WTC11 (cell line): Measurements from ENCODE around the gene MARF1. TPM values are rescaled to one million over a fixed set of nuclear protein-coding genes. Genes with fewer than 3 reads are reported as not detected.

Experiments used
- ATAC-seq: fragments of 200-7000 bp; cut with Tn5 transposase; 2 replicates; pipeline ENCODE4 v1.10.0; 2021; ENCODE audit warnings: mild to moderate bottlenecking, moderate library complexity
- CTCF ChIA-PET: fragments of 300-600 bp; sonication (Branson Sonifier 250); formaldehyde crosslinking; loops from one replicate; lab custom pipeline; 2021; ENCODE audit warnings: antibody characterized with exemption; lab: Charles Lee
- POLR2A ChIA-PET: fragments of 350-600 bp; sonication (Branson Sonifier 250); formaldehyde crosslinking; loops from one replicate; lab custom pipeline; 2021; ENCODE audit warnings: antibody characterized with exemption; lab: Charles Lee
- DNase-seq: peaks from one replicate; pipeline ENCODE4 v3.0.0; 2021; ENCODE audit warnings: low spot score
- H3K27ac Mint-ChIP-seq: 2 replicates; pipeline ENCODE4 v1.8.0; 2021; ENCODE audit warnings: mixed read lengths
- H3K27me3 Mint-ChIP-seq: 2 replicates; pipeline ENCODE4 v1.8.0; 2021; ENCODE audit warnings: low read depth, mild to moderate bottlenecking, moderate library complexity, mixed read lengths
- H3K36me3 Mint-ChIP-seq: 2 replicates; pipeline ENCODE4 v1.8.0; 2021; ENCODE audit warnings: mixed read lengths
- H3K4me1 Mint-ChIP-seq: 2 replicates; pipeline ENCODE4 v1.8.0; 2022; ENCODE audit warnings: mixed read lengths
- H3K4me3 Mint-ChIP-seq: 2 replicates; pipeline ENCODE4 v1.8.0; 2021; ENCODE audit warnings: mild to moderate bottlenecking, moderate library complexity, mixed read lengths
- H3K9me3 Mint-ChIP-seq: 2 replicates; pipeline ENCODE4 v1.8.0; 2021; ENCODE audit warnings: mixed read lengths
- ATF6 ChIP-seq: sonication (generic); formaldehyde crosslinking; IDR thresholded peaks from 2 replicates; pipeline ENCODE4 v1.8.1; 2023; ENCODE audit warnings: mild to moderate bottlenecking, missing genetic modification reagents
- GABPB1 ChIP-seq: sonication (generic); formaldehyde crosslinking; IDR thresholded peaks from 2 replicates; pipeline ENCODE4 v1.8.1; 2023; ENCODE audit warnings: mild to moderate bottlenecking, missing genetic modification reagents
- HMGXB4 ChIP-seq: sonication (generic); formaldehyde crosslinking; IDR thresholded peaks from 2 replicates; pipeline ENCODE4 v1.8.1; 2023; ENCODE audit warnings: mild to moderate bottlenecking, moderate library complexity, missing genetic modification reagents
- KAT7 ChIP-seq: sonication (generic); formaldehyde crosslinking; IDR thresholded peaks from 2 replicates; pipeline ENCODE4 v1.8.1; 2023; ENCODE audit warnings: missing genetic modification reagents, mild to moderate bottlenecking, borderline replicate concordance
- MLX ChIP-seq: sonication (generic); formaldehyde crosslinking; IDR thresholded peaks from 2 replicates; pipeline ENCODE4 v1.8.1; 2023; ENCODE audit warnings: mild to moderate bottlenecking, missing genetic modification reagents, moderate library complexity
- PRRX2 ChIP-seq: fragments of 250-450 bp; sonication (Bioruptor Pico); IDR thresholded peaks from 2 replicates; pipeline ENCODE4 v1.8.0; 2021; ENCODE audit warnings: mild to moderate bottlenecking
- USF1 ChIP-seq: sonication (generic); formaldehyde crosslinking; IDR thresholded peaks from 2 replicates; pipeline ENCODE4 v1.8.0; 2022; ENCODE audit warnings: mild to moderate bottlenecking, missing genetic modification reagents
- ZBTB21 ChIP-seq: sonication (generic); formaldehyde crosslinking; IDR thresholded peaks from 2 replicates; pipeline ENCODE4 v1.8.1; 2023; ENCODE audit warnings: mild to moderate bottlenecking, missing genetic modification reagents, borderline replicate concordance
- ZNF138 ChIP-seq: sonication (generic); formaldehyde crosslinking; conservative IDR thresholded peaks from 2 replicates; pipeline ENCODE4 v1.8.1; 2022; ENCODE audit warnings: mild to moderate bottlenecking, moderate library complexity, missing genetic modification reagents
- ZNF396 ChIP-seq: fragments of 250-450 bp; sonication (Bioruptor Pico); IDR thresholded peaks from 2 replicates; pipeline ENCODE4 v1.8.0; 2021; ENCODE audit warnings: mild to moderate bottlenecking, moderate library complexity, borderline replicate concordance
- total RNA-seq: library from RNA; stranded (reverse); gene quantifications from 3 replicates; pipeline ENCODE4 v1.2.3, GENCODE V29; 2021

MARF1 gene
- total RNA-seq, 1 experiment from 2014 or later, result 31.9 TPM

- ATAC-seq (no peak), DNase-seq (no peak)
- Mint-ChIP-seq H3K4me3 (no peak overlapping the region), H3K9me3 (no peaks in the 10 kb centered on the region), H3K27me3 (no peaks in the 10 kb centered on the region), H3K4me1 (no peaks in the 10 kb centered on the region), H3K36me3 (peaks cover 34% of the 10 kb centered on the region), H3K27ac (peak overlapping the region; percentile 72)
- ChIA-PET POLR2A (no interaction called here), CTCF (no interaction called here)
- TF ChIP-seq ZNF396 (CRISPR knock-in tag) (no peak), USF1 (no peak), KAT7 (no peak), HMGXB4 (CRISPR knock-in tag) (no peak)
These were observed 48.1 kb downstream of the MARF1 start for GRCh38 chr16:15594711-15595320.

GRCh38 chr16:15593235-15593634 lies 49.7 kb downstream of the MARF1 start:
- H3K27ac Mint-ChIP-seq, result no peak overlapping the region
- H3K4me3 Mint-ChIP-seq, result no peak overlapping the region
- ATAC-seq, result no peak
- no peaks in the 10 kb centered on the region for H3K27me3 Mint-ChIP-seq
- no peaks in the 10 kb centered on the region for H3K4me1 Mint-ChIP-seq
- DNase-seq, result no peak
- H3K9me3 Mint-ChIP-seq, result peaks cover under 1% of the 10 kb centered on the region; the same call in 1 of the 2 replicates
- POLR2A ChIA-PET, result no interaction called here
- TF ChIP-seq ZNF138 (no peak), HMGXB4 (CRISPR knock-in tag) (no peak)
- CTCF ChIA-PET, result no interaction called here
- peaks cover 34% of the 10 kb centered on the region for H3K36me3 Mint-ChIP-seq

- DNase-seq (no peak), ATAC-seq (no peak)
- Mint-ChIP-seq H3K9me3 (peaks cover 6% of the 10 kb centered on the region), H3K27me3 (no peaks in the 10 kb centered on the region), H3K4me1 (no peaks in the 10 kb centered on the region), H3K4me3 (no peak overlapping the region), H3K27ac (no peak overlapping the region; the same call in 1 of the 2 replicates), H3K36me3 (peaks cover 37% of the 10 kb centered on the region)
- ChIA-PET CTCF (no interaction called here), POLR2A (interaction anchor here (0.7 kb wide), 1 partner anchor 70 kb away, joined by 3 read pairs; no protein-coding TSS in a partner anchor)
- TF ChIP-seq ATF6 (CRISPR knock-in tag) (no peak), ZBTB21 (no peak), GABPB1 (0 out of 2 replicates have a peak, but pooled peaks have one; percentile 17)
These were observed 50.6 kb downstream of the MARF1 start for GRCh38 chr16:15592324-15592723.

GRCh38 chr16:15587152-15587825 lies 55.7 kb downstream of the MARF1 start:
- no peaks in the 10 kb centered on the region for H3K4me1 Mint-ChIP-seq
- no peak overlapping the region for H3K4me3 Mint-ChIP-seq
- peaks cover 34% of the 10 kb centered on the region for H3K9me3 Mint-ChIP-seq
- ChIA-PET CTCF (no interaction called here), POLR2A (interaction anchor here (0.6 kb wide), 1 partner anchor 37 kb away, joined by 3 read pairs; no protein-coding TSS in a partner anchor)
- H3K36me3 Mint-ChIP-seq, result peaks cover 48% of the 10 kb centered on the region
- no peak overlapping the region for H3K27ac Mint-ChIP-seq
- DNase-seq (no peak), ATAC-seq (no peak)
- H3K27me3 Mint-ChIP-seq, result no peaks in the 10 kb centered on the region
- peak; percentile 19; the same call in 1 of the 2 replicates for TF ChIP-seq GABPB1
- no peak for TF ChIP-seq PRRX2 (CRISPR knock-in tag)
- TF ChIP-seq MLX (CRISPR knock-in tag), result no peak
